HCT116 (cell line): Measurements from ENCODE around the gene MCRIP2. TPM values are rescaled to one million over a fixed set of nuclear protein-coding genes. Genes with fewer than 3 reads are reported as not detected.

Source experiments
- ATF3 ChIP-seq: IDR thresholded peaks from 2 replicates; pipeline ENCODE4 v1.6.1; 2012
- CBX3 ChIP-seq: IDR thresholded peaks from 2 replicates; pipeline ENCODE4 v1.6.1; 2012; ENCODE audit warnings: low read depth
- EGR1 ChIP-seq: IDR thresholded peaks from 2 replicates; pipeline ENCODE4 v1.6.1; 2012; ENCODE audit warnings: low read depth
- EZH2phosphoT487 ChIP-seq: fragments of 200-600 bp; IDR thresholded peaks from 2 replicates; pipeline ENCODE4 v1.6.1; 2018; ENCODE audit warnings: antibody characterized with exemption, borderline replicate concordance
- TCF7L2 ChIP-seq: IDR thresholded peaks from 2 replicates; pipeline ENCODE4 v1.7.0; 2011; ENCODE audit warnings: borderline replicate concordance, inconsistent platforms; ENCODE audit not compliant: insufficient read depth, insufficient read length; ENCODE audit errors: extremely low read depth
- ZBTB33 ChIP-seq: IDR thresholded peaks from 2 replicates; pipeline ENCODE4 v1.6.1; 2011; ENCODE audit warnings: mild to moderate bottlenecking, low read length, moderate library complexity; ENCODE audit not compliant: insufficient replicate concordance; ENCODE audit errors: extremely low read depth
- ZFX ChIP-seq: fragments of 450-650 bp; IDR thresholded peaks from 2 replicates; pipeline ENCODE4 v1.6.1; 2017
- total RNA-seq: library from RNA; stranded (reverse); gene quantifications from one replicate; pipeline ENCODE4 v1.2.1, GENCODE V29; 2021; ENCODE audit not compliant: unreplicated experiment
- TF ChIP-seq, protein P1 (sequence below): IDR thresholded peaks from 2 replicates; pipeline ENCODE4 v1.6.1; 2012
- TF ChIP-seq, protein P2 (sequence below), 3 experiments: fragments of 200-600 bp in 1 of 3; sonication (generic) in 1 of 3; IDR thresholded peaks in 2 of 3; conservative IDR thresholded peaks in 1 of 3; 2 replicates each; pipeline ENCODE4 v1.5.1; 2012 to 2017; ENCODE audit warnings: low read depth in 2 of 3, low read length in 2 of 3, antibody characterized with exemption in 1 of 3, borderline replicate concordance in 1 of 3, control low read depth in 1 of 3, mild to moderate bottlenecking in 1 of 3, mixed read lengths in 1 of 3, mixed run types in 1 of 3, moderate library complexity in 1 of 3; ENCODE audit not compliant: insufficient read depth in 1 of 3

MCRIP2 gene
- total RNA-seq, 1 experiment from 2014 or later: 34.9 TPM

DNA sequence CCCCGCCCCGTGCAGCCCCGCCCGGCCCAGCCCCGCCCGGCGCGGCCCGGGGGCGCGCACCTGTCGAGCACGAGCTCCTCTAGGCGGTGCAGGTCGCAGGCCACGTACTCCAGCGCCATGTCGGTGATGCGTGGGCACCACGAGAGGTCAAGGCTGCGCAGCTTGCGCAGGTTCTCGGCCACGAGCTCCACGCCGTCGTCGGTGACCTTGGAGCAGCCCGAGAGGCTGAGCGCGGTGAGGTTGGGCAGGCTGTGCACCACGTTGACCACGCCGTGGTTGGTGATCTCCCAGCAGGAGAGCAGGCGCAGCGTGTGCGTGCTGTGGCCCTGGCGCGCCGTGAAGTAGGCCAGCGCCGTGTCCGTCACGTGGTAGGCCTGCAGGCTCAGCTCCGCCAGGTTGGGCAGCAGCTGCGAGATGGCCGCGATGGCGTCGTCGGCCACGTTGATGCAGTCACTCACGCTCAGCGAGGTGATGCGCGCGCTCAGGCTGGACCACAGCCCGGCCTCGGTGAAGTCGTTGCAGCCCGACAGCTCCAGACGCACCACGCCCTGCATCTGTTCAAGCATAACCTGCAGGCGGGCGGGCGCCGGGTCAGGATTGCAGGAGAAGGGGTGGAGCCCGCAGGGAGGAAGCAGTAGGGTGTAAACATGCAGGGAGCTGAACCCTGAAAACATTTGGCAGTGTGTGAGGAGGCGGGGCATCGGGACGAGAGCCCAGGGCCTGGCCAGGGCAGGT, 53.9 kb downstream of the MCRIP2 start (continued):
- no peak for TF ChIP-seq ATF3
- TF ChIP-seq ZBTB33: no peak
- peak; percentile 84; the same call in 1 of the 2 replicates for TF ChIP-seq ZFX
- peak; percentile 13 for TF ChIP-seq TCF7L2
- TF ChIP-seq EZH2phosphoT487: no peak
- TF ChIP-seq, protein P1, sequence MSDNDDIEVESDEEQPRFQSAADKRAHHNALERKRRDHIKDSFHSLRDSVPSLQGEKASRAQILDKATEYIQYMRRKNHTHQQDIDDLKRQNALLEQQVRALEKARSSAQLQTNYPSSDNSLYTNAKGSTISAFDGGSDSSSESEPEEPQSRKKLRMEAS: peak; percentile 96
- no peak for TF ChIP-seq EGR1
- peak; percentile 80; the same call in 1 of the 2 replicates for TF ChIP-seq CBX3
- TF ChIP-seq, protein P2, sequence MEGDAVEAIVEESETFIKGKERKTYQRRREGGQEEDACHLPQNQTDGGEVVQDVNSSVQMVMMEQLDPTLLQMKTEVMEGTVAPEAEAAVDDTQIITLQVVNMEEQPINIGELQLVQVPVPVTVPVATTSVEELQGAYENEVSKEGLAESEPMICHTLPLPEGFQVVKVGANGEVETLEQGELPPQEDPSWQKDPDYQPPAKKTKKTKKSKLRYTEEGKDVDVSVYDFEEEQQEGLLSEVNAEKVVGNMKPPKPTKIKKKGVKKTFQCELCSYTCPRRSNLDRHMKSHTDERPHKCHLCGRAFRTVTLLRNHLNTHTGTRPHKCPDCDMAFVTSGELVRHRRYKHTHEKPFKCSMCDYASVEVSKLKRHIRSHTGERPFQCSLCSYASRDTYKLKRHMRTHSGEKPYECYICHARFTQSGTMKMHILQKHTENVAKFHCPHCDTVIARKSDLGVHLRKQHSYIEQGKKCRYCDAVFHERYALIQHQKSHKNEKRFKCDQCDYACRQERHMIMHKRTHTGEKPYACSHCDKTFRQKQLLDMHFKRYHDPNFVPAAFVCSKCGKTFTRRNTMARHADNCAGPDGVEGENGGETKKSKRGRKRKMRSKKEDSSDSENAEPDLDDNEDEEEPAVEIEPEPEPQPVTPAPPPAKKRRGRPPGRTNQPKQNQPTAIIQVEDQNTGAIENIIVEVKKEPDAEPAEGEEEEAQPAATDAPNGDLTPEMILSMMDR (IDR thresholded peaks at IDR 0.05 in 2 of 3, conservative IDR thresholded peaks at IDR 0.05 in 1 of 3; ENCODE audit: borderline replicate concordance in 1 of 3, insufficient read depth in 1 of 3, low read depth in 2 of 3, low read length in 2 of 3): no peak

Other genes with a start within 250 kb of the MCRIP2 start
- gene NME4, start 244.6 kb upstream of the MCRIP2 start, total RNA-seq: 68.2 TPM
- 17.1 TPM for gene DECR2, start 239.9 kb upstream of the MCRIP2 start, total RNA-seq
- 12.8 TPM for gene RAB11FIP3, start 216.2 kb upstream of the MCRIP2 start, total RNA-seq
- gene CAPN15, start 114.1 kb upstream of the MCRIP2 start, total RNA-seq: 39.0 TPM
- not detected for gene PRR35, start 81.4 kb upstream of the MCRIP2 start, total RNA-seq
- 0.22 TPM for gene NHLRC4, start 74.8 kb upstream of the MCRIP2 start, total RNA-seq
- 21.0 TPM for gene PIGQ, start 71.9 kb upstream of the MCRIP2 start, total RNA-seq
- gene RAB40C, start 51.8 kb upstream of the MCRIP2 start, total RNA-seq: 14.1 TPM
- gene WFIKKN1, start 10.8 kb upstream of the MCRIP2 start, total RNA-seq: 0.47 TPM
- gene METTL26, start 5.5 kb upstream of the MCRIP2 start, total RNA-seq: 85.7 TPM
- 73.7 TPM for gene WDR90, start 7.5 kb downstream of the MCRIP2 start, total RNA-seq
- gene RHOT2, start 26.3 kb downstream of the MCRIP2 start, total RNA-seq: 98.5 TPM
- gene RHBDL1, start 33.8 kb downstream of the MCRIP2 start, total RNA-seq: 12.7 TPM
- gene STUB1, start 38.6 kb downstream of the MCRIP2 start, total RNA-seq: 111 TPM
- gene JMJD8, start 42.5 kb downstream of the MCRIP2 start, total RNA-seq: 121 TPM
- 15.5 TPM for gene WDR24, start 48.6 kb downstream of the MCRIP2 start, total RNA-seq
- gene FBXL16, start 64.0 kb downstream of the MCRIP2 start, total RNA-seq: 49.7 TPM
- 193 TPM for gene METRN, start 73.3 kb downstream of the MCRIP2 start, total RNA-seq
- 65.4 TPM for gene ANTKMT, start 79.3 kb downstream of the MCRIP2 start, total RNA-seq
- gene CCDC78, start 84.6 kb downstream of the MCRIP2 start, total RNA-seq: 22.9 TPM
- 74.8 TPM for gene HAGHL, start 85.3 kb downstream of the MCRIP2 start, total RNA-seq
- gene CIAO3, start 99.2 kb downstream of the MCRIP2 start, total RNA-seq: 32.8 TPM
- 40.9 TPM for gene MSLN, start 118.9 kb downstream of the MCRIP2 start, total RNA-seq
- 59.9 TPM for gene RPUSD1, start 146.6 kb downstream of the MCRIP2 start, total RNA-seq
- gene CHTF18, start 146.8 kb downstream of the MCRIP2 start, total RNA-seq: 145 TPM
- gene GNG13, start 158.9 kb downstream of the MCRIP2 start, total RNA-seq: not detected